GM12873 (cell line): ENCODE measurements around the gene QSOX1.

ENCODE experiments used
- TF ChIP-seq, protein P1 (sequence below): IDR thresholded peaks from 2 replicates; pipeline ENCODE4 v1.5.1; 2012; ENCODE audit warnings: low read depth, mild to moderate bottlenecking, moderate library complexity, low read length, control low read depth; ENCODE audit not compliant: insufficient read depth; ENCODE audit errors: missing control alignments

QSOX1 gene

DNA sequence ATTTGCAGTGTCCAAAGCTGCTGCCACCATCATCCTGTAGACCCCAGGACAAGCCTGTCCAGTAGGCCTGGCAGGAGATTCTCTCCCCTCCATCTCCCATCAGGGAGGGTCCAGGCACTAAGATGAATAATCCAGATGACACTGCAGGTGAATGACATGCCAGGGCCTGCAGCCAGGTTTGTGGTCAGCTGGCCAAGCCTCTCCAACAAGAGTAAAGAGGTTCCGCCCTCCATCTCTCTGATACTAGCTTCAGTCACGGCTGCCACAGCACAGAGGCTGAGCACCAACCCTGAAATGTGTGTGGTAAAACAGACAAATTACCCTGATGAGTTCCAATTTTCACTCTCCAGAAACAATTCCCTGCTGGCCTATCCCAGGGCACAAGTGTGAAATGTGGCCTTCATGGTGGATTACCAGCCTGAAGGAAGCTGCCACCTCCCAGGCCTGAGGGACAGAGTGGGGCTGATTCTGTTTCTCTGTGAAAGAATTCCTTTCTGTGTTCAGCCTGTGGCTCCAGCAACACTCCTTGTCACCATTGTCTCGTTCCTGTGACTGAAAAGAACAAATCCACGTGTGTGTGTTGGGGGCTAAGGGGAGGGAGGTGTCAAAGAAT is 55.4 kb downstream of the QSOX1 start:
- TF ChIP-seq, protein P1, sequence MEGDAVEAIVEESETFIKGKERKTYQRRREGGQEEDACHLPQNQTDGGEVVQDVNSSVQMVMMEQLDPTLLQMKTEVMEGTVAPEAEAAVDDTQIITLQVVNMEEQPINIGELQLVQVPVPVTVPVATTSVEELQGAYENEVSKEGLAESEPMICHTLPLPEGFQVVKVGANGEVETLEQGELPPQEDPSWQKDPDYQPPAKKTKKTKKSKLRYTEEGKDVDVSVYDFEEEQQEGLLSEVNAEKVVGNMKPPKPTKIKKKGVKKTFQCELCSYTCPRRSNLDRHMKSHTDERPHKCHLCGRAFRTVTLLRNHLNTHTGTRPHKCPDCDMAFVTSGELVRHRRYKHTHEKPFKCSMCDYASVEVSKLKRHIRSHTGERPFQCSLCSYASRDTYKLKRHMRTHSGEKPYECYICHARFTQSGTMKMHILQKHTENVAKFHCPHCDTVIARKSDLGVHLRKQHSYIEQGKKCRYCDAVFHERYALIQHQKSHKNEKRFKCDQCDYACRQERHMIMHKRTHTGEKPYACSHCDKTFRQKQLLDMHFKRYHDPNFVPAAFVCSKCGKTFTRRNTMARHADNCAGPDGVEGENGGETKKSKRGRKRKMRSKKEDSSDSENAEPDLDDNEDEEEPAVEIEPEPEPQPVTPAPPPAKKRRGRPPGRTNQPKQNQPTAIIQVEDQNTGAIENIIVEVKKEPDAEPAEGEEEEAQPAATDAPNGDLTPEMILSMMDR = no peak

DNA sequence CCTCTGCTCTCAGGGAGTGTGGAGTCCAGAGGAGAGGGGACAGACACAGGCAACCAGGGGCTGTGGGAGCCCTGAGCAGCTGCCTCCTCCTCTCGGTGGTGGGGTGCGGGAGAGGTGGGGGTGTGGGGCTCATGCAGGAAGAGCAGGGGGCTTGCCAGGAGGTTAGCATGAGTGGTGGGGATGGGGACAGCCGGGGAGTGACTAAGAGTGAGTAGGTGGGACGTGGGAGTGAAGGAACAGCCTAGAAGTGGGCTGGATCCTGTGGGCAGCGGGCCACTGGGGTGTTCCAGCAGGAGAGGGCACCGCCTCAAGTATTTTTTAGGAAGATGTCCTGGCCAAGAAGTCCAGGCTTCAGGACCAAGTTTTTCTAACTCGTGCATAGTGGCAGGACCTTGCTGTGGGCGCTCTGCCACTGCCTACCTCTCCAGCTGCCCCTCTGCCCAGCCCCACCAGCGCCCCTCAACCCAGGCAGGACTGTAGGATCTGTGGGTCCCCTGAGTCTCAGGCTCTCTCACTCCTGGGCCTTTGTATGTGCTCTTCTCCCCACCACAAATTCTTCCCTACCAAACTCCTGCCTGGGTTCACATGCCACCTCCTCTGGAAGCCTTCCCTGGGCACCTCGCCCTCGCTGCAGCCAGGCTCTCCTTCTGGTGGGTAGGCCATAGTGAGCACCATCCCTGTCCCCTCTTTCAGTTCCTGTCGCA is 56.6 kb downstream of the QSOX1 start:
- TF ChIP-seq, protein P1 = no peak

DNA sequence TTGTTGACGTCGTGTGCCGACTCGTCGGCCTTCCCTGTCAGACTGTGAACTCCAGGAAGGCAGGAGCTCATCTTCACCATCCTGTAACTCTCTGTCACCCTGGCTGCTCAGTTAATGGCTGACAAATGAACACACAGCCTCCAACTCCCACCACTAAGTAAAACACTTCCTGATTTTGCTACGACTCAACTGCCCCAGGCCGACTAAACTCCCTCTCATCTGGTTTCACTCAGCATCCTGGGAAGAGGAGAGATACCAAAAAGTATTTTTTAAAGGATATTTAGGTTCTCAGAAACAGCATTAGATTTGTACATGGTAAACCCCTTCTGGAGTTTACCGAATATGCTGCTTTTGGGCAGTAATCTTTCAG is 57.2 kb downstream of the QSOX1 start:
- TF ChIP-seq, protein P1 = no peak

DNA sequence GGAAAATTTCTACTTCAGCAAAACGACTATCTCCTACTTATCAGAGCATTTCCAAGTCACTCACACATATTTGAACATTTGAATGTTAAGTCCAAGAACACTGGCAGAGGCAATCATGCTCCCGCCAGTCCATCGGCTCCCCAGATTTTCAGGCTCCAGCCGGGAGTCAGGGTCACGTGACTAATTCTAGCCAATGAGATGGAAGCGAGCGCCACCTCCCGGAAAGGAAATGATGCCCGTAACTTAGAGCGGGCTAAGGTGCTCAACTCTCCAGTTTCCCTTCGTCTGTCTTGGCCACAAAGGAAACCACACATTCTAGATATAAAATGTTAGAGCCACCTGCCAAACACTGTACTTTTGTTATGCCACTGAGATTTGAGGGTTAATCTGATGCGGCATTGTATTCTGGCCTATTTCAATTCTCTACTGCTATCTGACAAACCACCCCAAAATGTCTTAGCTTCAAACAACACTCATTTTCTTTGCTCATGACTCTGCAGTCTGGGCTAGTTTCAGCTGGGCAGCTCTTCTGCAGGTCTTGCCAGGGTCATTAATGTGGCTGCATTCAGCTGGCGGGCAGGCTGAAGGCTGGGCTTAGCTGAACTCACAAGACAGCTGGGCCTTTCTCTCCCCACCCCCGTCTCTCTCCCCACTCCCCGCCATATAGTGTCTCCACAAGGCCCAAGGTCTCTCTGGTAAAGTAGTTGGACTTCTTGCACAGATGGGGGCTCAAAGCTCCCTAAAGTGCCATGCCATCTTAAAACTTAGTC is 58.9 kb downstream of the QSOX1 start:
- TF ChIP-seq, protein P1 = no peak

DNA sequence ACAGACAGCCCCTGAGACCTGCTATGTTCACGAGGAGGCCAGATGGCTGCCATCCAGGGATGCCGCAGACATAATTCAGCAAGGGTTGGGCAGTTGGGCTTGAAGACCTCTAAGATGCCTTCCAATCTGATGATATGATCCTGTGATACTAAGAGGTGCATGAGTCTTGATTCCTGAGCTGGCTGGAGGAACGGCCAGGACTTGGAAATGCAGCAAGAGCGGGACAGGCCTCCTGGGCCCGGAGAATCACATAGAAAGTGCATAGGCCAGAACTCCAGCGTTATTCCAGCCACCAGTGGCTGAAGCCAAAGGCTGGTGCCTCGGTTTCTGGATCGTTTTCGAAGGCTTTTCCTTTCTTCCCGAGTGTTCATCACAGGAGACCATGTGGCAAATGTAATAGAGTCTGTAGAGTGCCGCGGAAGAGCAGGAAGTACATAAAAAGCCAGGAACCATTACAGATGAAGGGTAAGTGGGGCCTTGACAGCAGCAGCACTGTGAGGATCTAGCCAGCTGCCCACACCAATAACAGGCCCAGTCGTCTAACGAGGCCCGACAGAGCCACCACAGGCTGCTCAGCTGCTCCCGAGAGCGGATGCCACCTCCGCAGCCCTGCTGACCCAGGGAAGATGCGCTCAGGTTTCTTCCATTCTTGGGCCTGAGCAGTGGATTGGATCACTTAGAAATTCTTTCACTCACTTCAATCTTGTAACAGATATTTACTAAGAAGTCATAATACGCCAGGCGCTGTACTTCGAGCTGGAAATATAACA is 61.4 kb downstream of the QSOX1 start:
- TF ChIP-seq, protein P1 = no peak

DNA sequence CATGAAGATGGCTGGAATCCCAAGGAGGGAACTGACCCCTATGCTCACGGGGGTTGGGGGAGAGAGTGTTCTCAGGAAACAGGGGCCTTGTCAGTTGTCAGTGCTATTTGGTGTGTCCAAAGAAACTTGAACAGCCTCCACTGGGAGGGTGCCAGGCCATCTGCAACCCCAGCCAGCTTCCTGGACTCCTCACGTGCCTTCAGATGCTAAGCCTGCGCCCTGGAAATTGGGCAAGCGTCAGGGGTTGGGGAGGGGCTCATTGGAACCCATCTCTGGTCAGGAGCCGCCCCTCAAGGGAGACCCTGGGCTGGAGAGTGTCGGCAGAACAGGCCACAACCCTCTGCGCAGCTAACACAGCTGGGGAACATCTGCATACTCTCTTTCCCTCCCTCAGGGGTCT is 62.3 kb downstream of the QSOX1 start:
- TF ChIP-seq, protein P1 = no peak
